Measurements from ENCODE around the gene RSPH10B.
A peak's percentile ranks its signal among the peaks of the same experiment; 100 is the strongest.
"Not testable (repeated sequence)": the region's sequence is repeated elsewhere in the genome, so short reads cannot be mapped to it uniquely, and the experiment has no call there.

RSPH10B gene

GRCh38 chr7:5926263-5926870 is 44.1 kb downstream of the RSPH10B start:
- DNase-seq: not testable (repeated sequence)

GRCh38 chr7:5924630-5925029 is 45.9 kb downstream of the RSPH10B start:
- DNase-seq: not testable (repeated sequence)

GRCh38 chr7:5924180-5924579 is 46.3 kb downstream of the RSPH10B start:
- not testable (repeated sequence) for DNase-seq

GRCh38 chr7:5916529-5916928 is 54.0 kb downstream of the RSPH10B start:
- DNase-seq: not testable (repeated sequence)

- not testable (repeated sequence) for DNase-seq
These were observed 61.7 kb downstream of the RSPH10B start for GRCh38 chr7:5908835-5909234.

- not testable (repeated sequence) for DNase-seq
These were observed 65.8 kb downstream of the RSPH10B start for GRCh38 chr7:5904726-5905125.

- DNase-seq: not testable (repeated sequence)
These were observed 67.5 kb downstream of the RSPH10B start for GRCh38 chr7:5903002-5903401.

GRCh38 chr7:5898480-5899224 is 71.8 kb downstream of the RSPH10B start, which contains the start of gene CCZ1:
Gene CCZ1 (plus strand): TSS chr7:5898733. CDS start chr7:5898800, 67 bp downstream.
- peak; percentile 50 for DNase-seq

GRCh38 chr7:5897369-5897919 is 73.0 kb downstream of the RSPH10B start:
- not testable (repeated sequence) for DNase-seq

- no peak for DNase-seq
These were observed 78.0 kb downstream of the RSPH10B start for GRCh38 chr7:5892498-5892897.

- not testable (repeated sequence) for DNase-seq
These were observed 80.2 kb downstream of the RSPH10B start for GRCh38 chr7:5890244-5890643.

- DNase-seq: not testable (repeated sequence)
These were observed 82.5 kb downstream of the RSPH10B start for GRCh38 chr7:5888021-5888420.

- DNase-seq: not testable (repeated sequence)
These were observed 86.1 kb downstream of the RSPH10B start for GRCh38 chr7:5884431-5884830.

- not testable (repeated sequence) for DNase-seq
These were observed 90.4 kb downstream of the RSPH10B start for GRCh38 chr7:5880106-5880505.

GRCh38 chr7:5879591-5879990 is 90.9 kb downstream of the RSPH10B start:
- DNase-seq: not testable (repeated sequence)

All from stimulated activated CD4-positive, alpha-beta T cell treated with anti-CD3 and anti-CD28 coated beads, Interleukin-4, amount 100 ng/mL, for 24 hours (primary cell).